Chondrocyte (in vitro differentiated cells): ENCODE data around the gene OTP. TPM values are rescaled to one million over a fixed set of nuclear protein-coding genes. Genes with fewer than 3 reads are reported as not detected.
"Not testable (repeated sequence)": the region's sequence is repeated elsewhere in the genome, so short reads cannot be mapped to it uniquely, and the experiment has no call there.

Experiments used
- DNase-seq: peaks from one replicate; pipeline ENCODE4 v3.0.0; 2021; ENCODE audit warnings: mixed read lengths, low spot score
- H3K27ac Mint-ChIP-seq: one replicate; pipeline ENCODE4 v1.8.0; 2021; ENCODE audit warnings: mild to moderate bottlenecking, moderate library complexity, mixed read lengths; ENCODE audit not compliant: unreplicated experiment
- H3K27me3 Mint-ChIP-seq: 2 replicates; pipeline ENCODE4 v1.8.0; 2021; ENCODE audit warnings: low read depth, mixed read lengths
- H3K36me3 Mint-ChIP-seq: 2 replicates; pipeline ENCODE4 v1.8.0; 2021; ENCODE audit warnings: low read depth, mixed read lengths
- H3K4me1 Mint-ChIP-seq: 2 replicates; pipeline ENCODE4 v1.8.0; 2021; ENCODE audit warnings: low read depth, mild to moderate bottlenecking, mixed read lengths
- H3K4me3 Mint-ChIP-seq: one replicate; pipeline ENCODE4 v1.8.0; 2021; ENCODE audit warnings: mild to moderate bottlenecking, moderate library complexity, mixed read lengths; ENCODE audit not compliant: unreplicated experiment
- H3K9me3 Mint-ChIP-seq: 2 replicates; pipeline ENCODE4 v1.8.0; 2021; ENCODE audit warnings: low read depth, mixed read lengths
- CTCF ChIP-seq: fragments of 200-600 bp; sonication (generic); IDR thresholded peaks from 2 replicates; pipeline ENCODE4 v1.5.0; 2021; ENCODE audit warnings: antibody characterized with exemption, mild to moderate bottlenecking, moderate library complexity
- total RNA-seq: library from RNA; stranded (reverse); gene quantifications from 3 replicates; pipeline ENCODE4 v1.2.1, GENCODE V29; 2021

OTP gene
- total RNA-seq, 1 donor from 2014 or later: not detected

- H3K36me3 Mint-ChIP-seq: no peaks in the 10 kb centered on the region
- peaks cover 12% of the 10 kb centered on the region for H3K9me3 Mint-ChIP-seq
- H3K4me3 Mint-ChIP-seq: no peak overlapping the region
- no peak for DNase-seq
- no peaks in the 10 kb centered on the region for H3K4me1 Mint-ChIP-seq
- TF ChIP-seq CTCF: no peak
- H3K27me3 Mint-ChIP-seq: peaks cover 52% of the 10 kb centered on the region
- no peak overlapping the region for H3K27ac Mint-ChIP-seq
These were observed 48.2 kb downstream of the OTP start for GRCh38 chr5:77590347-77590746.

GRCh38 chr5:77588175-77588574 lies 50.3 kb downstream of the OTP start:
- no peak for DNase-seq
- H3K27ac Mint-ChIP-seq: no peak overlapping the region
- H3K4me1 Mint-ChIP-seq: no peaks in the 10 kb centered on the region
- peaks cover 17% of the 10 kb centered on the region for H3K9me3 Mint-ChIP-seq
- H3K36me3 Mint-ChIP-seq: peaks cover 1% of the 10 kb centered on the region
- H3K27me3 Mint-ChIP-seq: peaks cover 59% of the 10 kb centered on the region
- no peak overlapping the region for H3K4me3 Mint-ChIP-seq
- TF ChIP-seq CTCF: no peak

DNA sequence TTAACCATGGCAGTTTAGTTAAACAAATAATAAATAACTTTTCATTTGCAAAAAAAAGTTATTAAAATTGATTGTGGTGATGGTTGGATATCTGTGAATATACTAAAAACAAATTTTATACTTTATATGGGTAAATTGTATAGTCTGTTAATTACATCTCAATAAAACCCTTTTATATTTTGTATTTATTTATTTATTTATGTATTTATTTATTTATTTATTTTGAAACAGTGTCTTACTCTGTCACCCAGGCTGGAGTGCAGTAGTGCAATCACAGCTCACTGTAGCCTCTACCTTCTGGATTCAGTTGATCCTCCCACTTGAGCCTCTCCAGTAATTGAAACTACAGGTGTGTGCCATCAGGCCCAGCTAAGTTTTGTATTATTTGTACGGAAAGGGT lies 52.4 kb downstream of the OTP start:
- peaks cover 20% of the 10 kb centered on the region for H3K9me3 Mint-ChIP-seq
- DNase-seq: no peak
- TF ChIP-seq CTCF: no peak
- H3K4me1 Mint-ChIP-seq: no peaks in the 10 kb centered on the region
- no peak overlapping the region for H3K27ac Mint-ChIP-seq
- no peak overlapping the region for H3K4me3 Mint-ChIP-seq
- H3K27me3 Mint-ChIP-seq: peaks cover 52% of the 10 kb centered on the region
- peaks cover 3% of the 10 kb centered on the region for H3K36me3 Mint-ChIP-seq

GRCh38 chr5:77582143-77582542 lies 56.4 kb downstream of the OTP start:
- H3K9me3 Mint-ChIP-seq: peaks cover 24% of the 10 kb centered on the region
- not testable (repeated sequence) for H3K36me3 Mint-ChIP-seq, H3K4me3 Mint-ChIP-seq, H3K27ac Mint-ChIP-seq, H3K4me1 Mint-ChIP-seq, DNase-seq
- peaks cover 44% of the 10 kb centered on the region for H3K27me3 Mint-ChIP-seq

Other genes starting within 250 kb of the OTP start
- 95.1 to 124 TPM (median 109 TPM) in 3 replicates for gene WDR41, start 146.4 kb downstream of the OTP start, total RNA-seq
- gene TBCA, start 137.6 kb upstream of the OTP start, total RNA-seq: 151 to 163 TPM (median 156 TPM) in 3 replicates